GM18870 (cell line): ENCODE data around the gene HDAC1.

Experiments
- ATAC-seq: cut with Tn5 transposase; IDR thresholded peaks from one replicate; pipeline ENCODE4 v1.9.1; 2021; ENCODE audit warnings: moderate library complexity; ENCODE audit not compliant: unreplicated experiment

Gene HDAC1

GRCh38 chr1:32367912-32368635 lies 76.2 kb downstream of the HDAC1 start:
- no peak for ATAC-seq

DNA sequence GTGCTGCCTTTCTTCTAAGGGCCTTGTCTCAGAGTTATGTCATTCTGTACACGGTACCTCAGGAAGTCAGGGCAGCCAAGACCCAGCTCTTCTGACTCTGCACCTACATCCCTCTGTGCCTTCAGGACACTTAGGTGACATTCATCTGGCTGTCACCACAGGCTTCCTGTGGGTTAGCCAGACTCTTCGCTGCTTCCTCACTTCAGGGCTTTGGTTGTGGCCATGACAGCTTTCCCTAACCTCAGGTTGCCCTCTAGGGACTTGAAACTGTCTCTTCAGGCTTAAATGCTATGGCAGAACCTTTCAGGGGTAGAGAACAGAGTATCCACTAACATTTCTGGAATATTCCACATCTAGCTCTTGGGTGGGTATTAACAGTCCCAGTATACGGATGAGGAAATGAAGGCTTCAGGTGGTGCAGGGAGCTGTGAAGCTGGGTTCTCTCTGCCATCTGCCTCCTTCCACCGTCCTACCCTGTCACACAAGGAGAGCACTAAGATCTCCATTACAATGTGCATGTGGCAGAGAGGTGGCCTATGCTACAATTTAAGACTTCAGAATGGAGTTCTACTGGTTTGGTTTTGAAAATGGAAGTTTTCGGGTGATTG lies 80.4 kb downstream of the HDAC1 start:
- no peak for ATAC-seq

DNA sequence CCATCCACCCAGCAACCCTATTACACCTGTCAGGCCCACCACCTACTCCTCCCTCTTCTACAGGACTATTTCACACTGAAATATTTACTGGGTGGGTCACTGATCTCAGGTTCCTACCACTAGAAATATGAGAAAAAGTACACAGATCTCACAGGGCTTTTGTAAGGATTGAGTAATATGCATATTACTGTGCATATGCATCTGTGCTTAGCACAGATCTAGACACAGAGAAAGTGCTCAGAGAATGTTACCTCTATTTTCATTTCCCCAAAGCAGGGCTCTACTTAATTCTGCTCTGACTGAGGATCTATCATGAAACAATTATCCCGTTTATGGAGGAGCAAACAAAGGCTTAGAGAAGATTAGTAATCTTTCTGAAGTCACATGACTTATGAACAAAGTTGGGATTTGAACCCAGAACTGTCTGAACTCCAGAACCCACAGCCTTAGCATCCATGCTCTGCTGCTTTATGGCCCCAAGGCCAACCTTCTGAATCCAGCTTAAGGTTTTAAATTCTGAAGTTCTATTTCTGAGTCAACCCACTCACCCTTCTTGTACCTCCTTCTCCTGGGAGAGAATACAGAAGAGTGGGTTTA lies 82.2 kb downstream of the HDAC1 start:
- no peak for ATAC-seq

- no peak for ATAC-seq
Observed at GRCh38 chr1:32376199-32376598, 84.3 kb downstream of the HDAC1 start.

- ATAC-seq: no peak
Observed at GRCh38 chr1:32377541-32378220, 85.8 kb downstream of the HDAC1 start.

- no peak for ATAC-seq
Observed at GRCh38 chr1:32380057-32380456, 88.2 kb downstream of the HDAC1 start.
